Ovary (tissue), 10 donors: ENCODE results near the gene GABRR2. TPM values are rescaled to one million over a fixed set of nuclear protein-coding genes. Genes with fewer than 3 reads are reported as not detected.

ENCODE experiments used
- DNase-seq, 5 donors: peaks; one replicate each; pipeline ENCODE4 v3.0.0-alpha.2; 2019 to 2020
- H3K27ac ChIP-seq, 2 donors: fragments of 200-600 bp; one replicate each; pipeline versions ENCODE4 v1.5.1 to v1.8.0; 2019 to 2022
- H3K27me3 ChIP-seq: fragments of 200-600 bp; one replicate; pipeline ENCODE4 v1.8.0; 2022
- H3K36me3 ChIP-seq: fragments of 200-600 bp; sonication (generic); one replicate; pipeline ENCODE4 v1.5.1; 2019
- H3K4me1 ChIP-seq: one replicate; pipeline ENCODE4 v1.8.1; 2013; ENCODE audit warnings: mild to moderate bottlenecking, moderate library complexity; ENCODE audit not compliant: insufficient read depth
- H3K4me3 ChIP-seq: fragments of 200-600 bp; sonication (generic); one replicate; pipeline ENCODE4 v1.5.1; 2017
- H3K9me3 ChIP-seq, 2 donors: fragments of 200-600 bp in 1 of 2; sonication (generic) in 1 of 2; one replicate each; pipeline versions ENCODE4 v1.5.1 to v1.8.1; 2013 to 2019; ENCODE audit warnings: mild to moderate bottlenecking in 1 of 2, moderate library complexity in 1 of 2
- EP300 ChIP-seq: sonication (generic); formaldehyde crosslinking; IDR thresholded peaks from one replicate; pipeline ENCODE4 v1.6.1; 2017; ENCODE audit warnings: antibody characterized with exemption
- POLR2A ChIP-seq: fragments of 450-650 bp; IDR thresholded peaks from one replicate; pipeline ENCODE4 v1.6.1; 2017; ENCODE audit warnings: antibody characterized with exemption, mild to moderate bottlenecking, moderate library complexity
- WGBS, 3 donors: extraction: QIAGEN DNeasy Blood & Tissue Kit in 1 of 3; methylation state at CpG; one replicate each; pipeline versions ENCODE4 v1.1.5 to v1.1.7; 2013 to 2017; 5-methylcytosine and 5-hydroxymethylcytosine counted together
- intact Hi-C, 4 donors: fragments of 100-400 bp; cut with DNase I; formaldehyde crosslinking; loops; one replicate each; pipeline versions ENCODE4 v1.11.0 to v1.15.1; 2022 to 2023
- long read RNA-seq, 3 donors: library from polyadenylated mRNA in 2 of 3; unstranded in 2 of 3; transcript quantifications; one replicate each; pipeline ENCODE4 v2.0.0 and lab custom pipeline, GENCODE V29; 2021 to 2026
- polyA plus RNA-seq, 2 donors: library from polyadenylated mRNA; stranded (reverse); fragments of 200-250 nt in 1 of 2; fragments of 350-450 nt in 1 of 2; fragmentation: Illumina TruSeq in 1 of 2; extraction: RNeasy Lipid Tissue Mini Kit (QIAGEN cat#74804) in 1 of 2; gene quantifications; one replicate each; pipeline ENCODE4 v1.2.3, GENCODE V29; 2013 to 2014
- total RNA-seq, 7 donors: library from RNA; depleted of rRNA in 2 of 7; stranded (reverse); fragments of >200 nt in 2 of 7; fragmentation: NEBNext Ultra II Directional in 3 of 7; extraction: Animal tissue kit (Norgen Biotek cat#: 25700) in 3 of 7; gene quantifications; one replicate each; pipeline versions ENCODE4 v1.1.0 to v1.2.4, GENCODE V29; 2016 to 2023
- TF ChIP-seq, protein P1 (sequence below), 3 donors: fragments of 450-650 bp in 2 of 3; fragments of 200-600 bp in 1 of 3; IDR thresholded peaks; one replicate each; pipeline versions ENCODE4 v1.5.1 to v1.8.0; 2016 to 2022; ENCODE audit warnings: antibody characterized with exemption in 3 of 3, mild to moderate bottlenecking in 1 of 3
- donor health status: DM: no; HTN: no; CAD: no; lungs with moderate emphysema.
- donor health status: DM: no; HTN: no; CAD: no.
- donor health status: Bipolar disorder and iron deficiency.
- donor health status: DM: yes; HTN: yes; CAD: no.
- donor health status: DM: no; HTN: no; CAD: no.
- donor health status: DM: yes; HTN: yes; CAD: no.

Gene GABRR2
- 1 to 10 TPM in 1 of 7 donors, under 1 TPM in 5, not detected in 1; 0.24 to 1.1 (median 0.52) TPM for total RNA-seq
- under 1 TPM; 0.24 to 0.70 TPM for polyA plus RNA-seq
- long read RNA-seq, donor 1: 0 reads
- long read RNA-seq, donor 2: 0 reads
- long read RNA-seq, donor 3: 0 reads

DNA sequence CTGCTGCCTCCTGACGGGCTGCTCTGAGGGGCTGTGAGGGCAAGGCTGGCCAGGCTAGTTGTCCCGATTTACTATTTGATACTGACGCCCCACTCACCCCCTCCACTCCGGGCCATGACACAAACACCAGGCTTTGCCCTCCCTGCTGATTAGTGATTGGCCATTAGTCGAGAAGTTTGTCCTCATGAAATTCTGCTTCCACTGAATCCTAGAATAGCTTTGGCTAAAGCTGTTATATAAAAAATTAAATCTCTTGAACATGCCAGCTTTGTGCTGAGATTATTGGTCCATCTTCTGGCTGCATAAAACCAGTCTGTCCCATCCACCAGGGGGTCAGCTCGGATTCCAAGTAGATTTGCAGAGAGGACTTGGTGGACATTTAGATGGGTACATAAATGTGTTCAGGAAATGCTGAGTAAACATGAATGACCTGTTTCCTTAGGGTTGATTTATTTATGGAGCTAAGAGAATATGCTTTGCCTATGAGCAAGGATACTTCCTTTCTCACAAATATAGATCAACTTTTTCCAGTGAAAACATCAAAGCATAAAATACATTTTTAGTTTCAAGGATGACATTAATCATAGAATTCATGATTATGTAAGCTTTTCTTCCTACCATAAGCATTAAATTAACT is at the start of gene GABRR2:
GABRR2 (minus strand) TSS at position 51 of the 637 bp plus-strand sequence. CDS start 134 bp downstream, outside the sequence.
- TF ChIP-seq EP300: no peak
- no peaks in the 10 kb centered on the region for H3K36me3 ChIP-seq
- H3K9me3 ChIP-seq: no peaks in the 10 kb centered on the region
- H3K4me1 ChIP-seq: no peaks in the 10 kb centered on the region
- DNase-seq: no peak
- intact Hi-C loops: loop anchor here in 1 of 4 donors (10.0 kb wide), 1 partner anchor 49 kb away; no protein-coding TSS in a partner anchor
- no peak within 1 kb of the TSS for H3K4me3 ChIP-seq
- H3K27ac ChIP-seq: no peak within 1 kb of the TSS
- 79 to 90% (median 87%) methylated on average over 6 of the region's 6 CpGs for WGBS, 3 donors
- H3K27me3 ChIP-seq: no peaks in the 10 kb centered on the region

DNA sequence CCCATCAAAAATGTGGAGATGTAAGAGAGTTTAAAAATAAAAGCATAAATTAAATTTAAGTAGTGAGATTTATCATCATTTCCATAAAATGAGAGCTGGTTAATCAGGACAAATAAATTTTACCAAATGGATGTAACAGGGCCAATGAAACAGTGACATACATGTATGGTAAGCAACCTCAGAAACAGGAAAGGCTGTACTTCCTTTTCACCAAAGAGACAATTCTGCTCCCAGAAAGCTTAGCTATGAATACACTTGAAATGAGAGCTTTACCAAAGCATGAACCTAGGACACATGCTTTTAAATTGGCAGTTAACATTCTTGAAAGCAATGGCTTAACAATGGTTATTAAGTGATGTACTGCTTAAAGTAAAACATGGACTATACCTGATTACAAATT is 49.5 kb upstream of the GABRR2 start:
- intact Hi-C loops: loop anchor here in 1 of 4 donors (10.0 kb wide), 1 partner anchor 50 kb away; the partner anchor contains the start of gene GABRR2

DNA sequence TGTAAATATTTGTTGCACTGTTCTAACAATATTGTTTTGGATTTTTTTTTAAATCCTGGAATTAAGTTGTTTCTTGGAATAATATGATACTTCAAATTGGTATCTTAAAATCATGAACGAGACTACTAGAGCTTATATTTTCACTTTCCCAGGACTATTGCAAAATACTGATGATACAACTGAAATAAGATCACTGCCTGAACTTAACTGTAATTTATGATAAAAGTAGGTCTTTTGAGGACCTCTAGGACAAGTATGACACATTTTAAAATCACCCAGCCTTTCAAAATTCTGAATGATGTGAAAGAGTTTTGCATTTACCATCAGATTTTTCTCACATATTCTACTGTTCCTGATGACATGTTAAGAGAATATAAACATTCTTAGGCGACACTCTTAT is 46.1 kb upstream of the GABRR2 start:
- no peak for DNase-seq
- TF ChIP-seq, protein P1, sequence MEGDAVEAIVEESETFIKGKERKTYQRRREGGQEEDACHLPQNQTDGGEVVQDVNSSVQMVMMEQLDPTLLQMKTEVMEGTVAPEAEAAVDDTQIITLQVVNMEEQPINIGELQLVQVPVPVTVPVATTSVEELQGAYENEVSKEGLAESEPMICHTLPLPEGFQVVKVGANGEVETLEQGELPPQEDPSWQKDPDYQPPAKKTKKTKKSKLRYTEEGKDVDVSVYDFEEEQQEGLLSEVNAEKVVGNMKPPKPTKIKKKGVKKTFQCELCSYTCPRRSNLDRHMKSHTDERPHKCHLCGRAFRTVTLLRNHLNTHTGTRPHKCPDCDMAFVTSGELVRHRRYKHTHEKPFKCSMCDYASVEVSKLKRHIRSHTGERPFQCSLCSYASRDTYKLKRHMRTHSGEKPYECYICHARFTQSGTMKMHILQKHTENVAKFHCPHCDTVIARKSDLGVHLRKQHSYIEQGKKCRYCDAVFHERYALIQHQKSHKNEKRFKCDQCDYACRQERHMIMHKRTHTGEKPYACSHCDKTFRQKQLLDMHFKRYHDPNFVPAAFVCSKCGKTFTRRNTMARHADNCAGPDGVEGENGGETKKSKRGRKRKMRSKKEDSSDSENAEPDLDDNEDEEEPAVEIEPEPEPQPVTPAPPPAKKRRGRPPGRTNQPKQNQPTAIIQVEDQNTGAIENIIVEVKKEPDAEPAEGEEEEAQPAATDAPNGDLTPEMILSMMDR (IDR thresholded peaks at IDR 0.05): no peak
- TF ChIP-seq EP300 (no peak), POLR2A (no peak)
- Histone ChIP-seq H3K9me3 (no peaks in the 10 kb centered on the region), H3K27me3 (no peaks in the 10 kb centered on the region), H3K4me3 (no peak overlapping the region), H3K27ac (no peak overlapping the region), H3K36me3 (no peaks in the 10 kb centered on the region), H3K4me1 (no peaks in the 10 kb centered on the region)
- intact Hi-C loops: loop anchor here in 1 of 4 donors (10.0 kb wide), 1 partner anchor 46 kb away; the partner anchor contains the start of gene GABRR2
- 70 to 87% (median 75%) methylated on average over 2 of the region's 2 CpGs for WGBS, 3 donors

More for the DNA sequence above, 49.5 kb upstream of the GABRR2 start:
- no peak for TF ChIP-seq EP300
- TF ChIP-seq POLR2A: no peak
- TF ChIP-seq, protein P1 (IDR thresholded peaks at IDR 0.05): no peak
- DNase-seq: no peak
- Histone ChIP-seq H3K36me3 (no peaks in the 10 kb centered on the region), H3K4me1 (peaks cover 1% of the 10 kb centered on the region), H3K27ac (no peak overlapping the region), H3K4me3 (no peak overlapping the region), H3K27me3 (no peaks in the 10 kb centered on the region), H3K9me3 (no peaks in the 10 kb centered on the region)

DNA sequence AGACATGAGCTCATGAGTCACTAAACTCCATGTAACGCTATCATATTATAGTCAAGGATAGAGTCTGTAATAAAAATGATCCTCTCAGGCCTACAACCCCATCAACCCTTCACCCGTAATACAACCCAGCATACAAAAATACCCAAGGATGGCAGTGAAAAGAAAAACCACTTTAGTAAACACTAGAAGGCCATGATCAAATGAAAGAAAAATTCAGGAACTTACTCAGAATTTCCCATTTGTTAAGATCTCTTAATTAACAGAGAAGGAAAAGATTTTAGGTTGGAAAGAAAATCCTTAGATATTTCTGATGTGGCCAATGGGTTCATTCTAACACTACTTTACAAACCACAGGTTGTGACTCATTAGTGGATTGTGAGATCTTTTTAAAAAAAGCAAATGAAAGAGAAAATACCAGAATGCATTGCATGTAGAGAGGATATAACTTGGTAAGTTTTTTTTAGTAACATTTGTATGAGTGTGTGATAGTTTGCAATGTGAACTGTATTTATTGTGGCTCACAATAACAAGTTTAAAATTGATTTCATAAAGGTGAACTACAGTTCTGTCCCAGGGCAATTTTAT is 45.4 kb upstream of the GABRR2 start:
- WGBS, 3 donors: 88 to 93% (median 91%) methylated on average over 2 of the region's 2 CpGs
- H3K36me3 ChIP-seq: no peaks in the 10 kb centered on the region
- intact Hi-C loops: loop anchor here in 1 of 4 donors (10.0 kb wide), 1 partner anchor 46 kb away; the partner anchor contains the start of gene GABRR2

More for the DNA sequence above, 45.4 kb upstream of the GABRR2 start:
- Histone ChIP-seq H3K4me3 (no peak overlapping the region), H3K27me3 (no peaks in the 10 kb centered on the region), H3K27ac (no peak overlapping the region), H3K4me1 (no peaks in the 10 kb centered on the region), H3K9me3 (no peaks in the 10 kb centered on the region)
- no peak for DNase-seq
- TF ChIP-seq, protein P1 (IDR thresholded peaks at IDR 0.05): no peak
